Endothelial cell (in vitro differentiated cells): Measurements from ENCODE around the gene CDH8. TPM values are rescaled to one million over a fixed set of nuclear protein-coding genes. Genes with fewer than 3 reads are reported as not detected.

ENCODE experiments used
- DNase-seq: peaks from one replicate; pipeline ENCODE4 v3.0.0; 2021; ENCODE audit warnings: low spot score
- H3K27ac Mint-ChIP-seq: one replicate; pipeline ENCODE4 v1.8.0; 2021; ENCODE audit warnings: mixed read lengths, inconsistent platforms; ENCODE audit not compliant: unreplicated experiment
- H3K27me3 Mint-ChIP-seq: one replicate; pipeline ENCODE4 v1.8.0; 2021; ENCODE audit warnings: mild to moderate bottlenecking, moderate library complexity, mixed read lengths, inconsistent platforms; ENCODE audit not compliant: unreplicated experiment
- H3K36me3 Mint-ChIP-seq: one replicate; pipeline ENCODE4 v1.8.0; 2021; ENCODE audit warnings: mild to moderate bottlenecking, low read depth, mixed read lengths, inconsistent platforms; ENCODE audit not compliant: unreplicated experiment
- H3K4me1 Mint-ChIP-seq: one replicate; pipeline ENCODE4 v1.8.0; 2021; ENCODE audit warnings: mild to moderate bottlenecking, mixed read lengths, inconsistent platforms; ENCODE audit not compliant: unreplicated experiment
- H3K4me3 Mint-ChIP-seq: one replicate; pipeline ENCODE4 v1.8.0; 2021; ENCODE audit warnings: mild to moderate bottlenecking, mixed read lengths, inconsistent platforms; ENCODE audit not compliant: unreplicated experiment
- H3K9me3 Mint-ChIP-seq: one replicate; pipeline ENCODE4 v1.8.0; 2021; ENCODE audit warnings: mixed read lengths, inconsistent platforms; ENCODE audit not compliant: unreplicated experiment
- total RNA-seq: library from RNA; stranded (reverse); fragmentation: NEBNext Ultra II Directional; extraction: Animal tissue kit (Norgen Biotek cat#: 25700); gene quantifications from one replicate; pipeline ENCODE4 v1.2.1, GENCODE V29; 2021; ENCODE audit not compliant: unreplicated experiment
- TF ChIP-seq, protein P1 (sequence below): fragments of 200-600 bp; sonication (generic); IDR thresholded peaks from one replicate; pipeline ENCODE4 v1.5.0; 2021; ENCODE audit warnings: antibody characterized with exemption; ENCODE audit not compliant: unreplicated experiment

Gene CDH8
- total RNA-seq, 1 donor from 2014 or later = 6.4 TPM

DNA sequence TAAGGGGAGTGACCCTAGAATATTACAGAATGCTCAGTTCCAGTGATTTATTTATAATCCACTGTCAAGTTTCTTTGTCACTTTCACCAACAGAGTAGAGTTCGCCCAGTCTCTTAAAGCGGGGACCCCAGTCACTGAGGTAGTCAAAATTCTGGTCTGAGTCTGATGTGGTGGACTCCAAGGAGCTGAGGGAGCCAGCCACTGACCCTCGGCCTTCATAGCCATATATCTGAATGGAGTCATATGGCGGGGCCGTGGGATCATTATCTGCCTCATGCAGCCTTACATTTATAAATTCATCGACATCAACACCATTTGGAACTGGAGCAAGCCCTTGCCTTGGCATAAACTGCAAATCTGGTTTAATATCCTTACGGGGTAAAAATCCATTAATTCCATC is 382.7 kb downstream of the CDH8 start:
- H3K9me3 Mint-ChIP-seq = no peaks in the 10 kb centered on the region
- H3K36me3 Mint-ChIP-seq = no peaks in the 10 kb centered on the region
- H3K4me1 Mint-ChIP-seq = no peaks in the 10 kb centered on the region
- TF ChIP-seq, protein P1, sequence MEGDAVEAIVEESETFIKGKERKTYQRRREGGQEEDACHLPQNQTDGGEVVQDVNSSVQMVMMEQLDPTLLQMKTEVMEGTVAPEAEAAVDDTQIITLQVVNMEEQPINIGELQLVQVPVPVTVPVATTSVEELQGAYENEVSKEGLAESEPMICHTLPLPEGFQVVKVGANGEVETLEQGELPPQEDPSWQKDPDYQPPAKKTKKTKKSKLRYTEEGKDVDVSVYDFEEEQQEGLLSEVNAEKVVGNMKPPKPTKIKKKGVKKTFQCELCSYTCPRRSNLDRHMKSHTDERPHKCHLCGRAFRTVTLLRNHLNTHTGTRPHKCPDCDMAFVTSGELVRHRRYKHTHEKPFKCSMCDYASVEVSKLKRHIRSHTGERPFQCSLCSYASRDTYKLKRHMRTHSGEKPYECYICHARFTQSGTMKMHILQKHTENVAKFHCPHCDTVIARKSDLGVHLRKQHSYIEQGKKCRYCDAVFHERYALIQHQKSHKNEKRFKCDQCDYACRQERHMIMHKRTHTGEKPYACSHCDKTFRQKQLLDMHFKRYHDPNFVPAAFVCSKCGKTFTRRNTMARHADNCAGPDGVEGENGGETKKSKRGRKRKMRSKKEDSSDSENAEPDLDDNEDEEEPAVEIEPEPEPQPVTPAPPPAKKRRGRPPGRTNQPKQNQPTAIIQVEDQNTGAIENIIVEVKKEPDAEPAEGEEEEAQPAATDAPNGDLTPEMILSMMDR = no peak
- no peaks in the 10 kb centered on the region for H3K27me3 Mint-ChIP-seq
- H3K4me3 Mint-ChIP-seq = no peak overlapping the region
- no peak for DNase-seq
- no peak overlapping the region for H3K27ac Mint-ChIP-seq

GRCh38 chr16:61645561-61645960 is 390.7 kb downstream of the CDH8 start:
- Mint-ChIP-seq H3K36me3 (no peaks in the 10 kb centered on the region), H3K27ac (no peak overlapping the region), H3K9me3 (no peaks in the 10 kb centered on the region), H3K4me1 (no peaks in the 10 kb centered on the region), H3K4me3 (no peak overlapping the region), H3K27me3 (no peaks in the 10 kb centered on the region)
- TF ChIP-seq, protein P1 = no peak
- DNase-seq = no peak

DNA sequence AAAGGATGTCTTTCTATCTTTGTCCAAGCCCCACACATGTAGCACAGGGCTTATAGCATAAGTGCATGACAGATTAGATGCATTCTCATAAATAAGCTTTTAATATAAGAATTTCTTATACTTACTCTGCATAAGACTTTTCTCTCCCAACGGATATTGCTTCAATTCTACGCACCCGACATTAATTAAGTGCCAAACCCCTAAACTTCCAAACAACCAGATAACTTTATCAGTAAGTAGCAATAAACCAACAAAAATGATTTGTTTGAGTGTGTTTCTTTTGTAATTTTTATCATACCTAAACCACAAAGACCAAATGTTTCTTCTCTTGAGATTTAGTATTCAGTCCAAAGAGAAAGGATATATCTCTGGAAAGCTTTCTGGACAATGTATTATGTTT is 391.5 kb downstream of the CDH8 start:
- Mint-ChIP-seq H3K27ac (no peak overlapping the region), H3K4me3 (no peak overlapping the region), H3K4me1 (no peaks in the 10 kb centered on the region), H3K9me3 (no peaks in the 10 kb centered on the region), H3K27me3 (no peaks in the 10 kb centered on the region), H3K36me3 (no peaks in the 10 kb centered on the region)
- no peak for DNase-seq
- TF ChIP-seq, protein P1 = no peak

DNA sequence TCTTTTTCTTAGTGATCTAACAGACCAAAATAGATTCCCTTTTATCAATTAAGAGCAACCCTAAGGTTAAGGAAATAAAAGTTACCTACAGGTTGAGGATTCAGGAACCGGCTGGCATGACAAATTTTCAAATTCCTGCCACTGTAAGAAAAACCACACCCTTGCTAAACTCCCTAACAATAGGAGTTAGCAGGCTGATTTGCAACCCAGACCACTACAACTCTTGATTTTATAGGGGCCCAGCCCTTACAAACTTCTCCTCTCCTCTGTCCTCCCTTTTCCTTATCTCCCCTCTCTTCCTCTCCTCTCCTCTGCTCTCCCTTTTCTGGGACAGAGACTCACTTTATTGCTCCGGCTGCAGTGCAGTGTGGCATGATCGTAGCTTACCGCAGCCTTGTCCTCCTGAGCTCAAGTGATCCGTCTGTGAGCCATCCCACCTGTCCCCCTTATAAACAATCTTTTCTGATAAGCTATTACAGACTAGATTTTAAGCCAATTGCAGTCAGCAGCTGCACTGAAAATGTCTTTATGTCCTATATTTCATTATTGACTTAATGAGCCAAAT is 418.9 kb downstream of the CDH8 start:
- Mint-ChIP-seq H3K4me1 (peaks cover 17% of the 10 kb centered on the region), H3K27me3 (no peaks in the 10 kb centered on the region), H3K4me3 (no peak overlapping the region), H3K9me3 (no peaks in the 10 kb centered on the region), H3K36me3 (no peaks in the 10 kb centered on the region), H3K27ac (peak overlapping the region; percentile 44)
- TF ChIP-seq, protein P1 = no peak
- DNase-seq = no peak

DNA sequence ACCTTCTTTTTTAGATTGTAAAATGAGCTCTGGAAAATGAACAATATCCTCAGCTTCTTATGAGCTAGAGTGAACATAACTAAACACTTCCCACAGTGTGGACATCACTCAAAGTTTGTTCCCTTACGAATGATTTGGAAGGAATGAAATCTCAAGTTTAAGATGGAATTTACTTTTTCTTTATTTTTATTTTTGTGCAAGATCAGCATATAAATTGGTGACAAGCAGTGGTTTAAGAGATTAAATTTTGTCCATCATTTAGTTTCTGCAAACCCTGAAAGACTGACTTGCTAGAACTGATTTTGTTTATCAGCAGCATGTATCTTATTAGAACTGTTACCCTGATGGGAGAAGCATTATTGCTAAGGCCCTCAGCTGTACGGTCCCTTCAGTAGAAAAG is 420.1 kb downstream of the CDH8 start:
- TF ChIP-seq, protein P1 = no peak
- no peaks in the 10 kb centered on the region for H3K27me3 Mint-ChIP-seq
- no peak overlapping the region for H3K4me3 Mint-ChIP-seq
- H3K27ac Mint-ChIP-seq = no peak overlapping the region
- no peaks in the 10 kb centered on the region for H3K36me3 Mint-ChIP-seq
- peaks cover 17% of the 10 kb centered on the region for H3K4me1 Mint-ChIP-seq
- no peak for DNase-seq
- no peaks in the 10 kb centered on the region for H3K9me3 Mint-ChIP-seq
